Activated T-helper 1 cell treated with anti-CD3 and anti-CD28 coated beads, Interleukin-2, amount 50 U/mL, for 16 hours (primary cell): Measurements from ENCODE around the gene RBM14.
"Not testable (repeated sequence)": the region's sequence is repeated elsewhere in the genome, so short reads cannot be mapped to it uniquely, and the experiment has no call there.

Experiments
- DNase-seq, 2 donors: peaks; one replicate each; pipeline ENCODE4 v3.0.0-alpha.2; 2020; ENCODE audit warnings: low read depth in 1 of 2, low spot score in 1 of 2

Gene RBM14

GRCh38 chr11:66598993-66599392 is 17.4 kb upstream of the RBM14 start:
- DNase-seq = no peak

- no peak for DNase-seq
These were observed 16.2 kb upstream of the RBM14 start for GRCh38 chr11:66600219-66600618.

- no peak for DNase-seq
These were observed 15.7 kb upstream of the RBM14 start for GRCh38 chr11:66600631-66601233.

GRCh38 chr11:66603072-66603471 is 13.4 kb upstream of the RBM14 start:
- no peak for DNase-seq

- no peak for DNase-seq
These were observed 12.3 kb upstream of the RBM14 start for GRCh38 chr11:66604155-66604554.

- DNase-seq = not testable (repeated sequence)
These were observed 9.8 kb upstream of the RBM14 start for GRCh38 chr11:66606608-66607007.

- no peak for DNase-seq
These were observed 9.2 kb upstream of the RBM14 start for GRCh38 chr11:66607126-66607834.

- DNase-seq = no peak
These were observed 6.5 kb upstream of the RBM14 start for GRCh38 chr11:66609721-66610617.

- no peak for DNase-seq
These were observed 4.0 kb upstream of the RBM14 start for GRCh38 chr11:66612458-66612857.

- DNase-seq = no peak
These were observed 2.4 kb upstream of the RBM14 start for GRCh38 chr11:66614073-66614472.

- DNase-seq = no peak
These were observed 865 bp downstream of the RBM14 start for GRCh38 chr11:66617155-66617834.

GRCh38 chr11:66619080-66619554 is 2.7 kb downstream of the RBM14 start:
- DNase-seq = no peak

- no peak for DNase-seq
These were observed 8.0 kb downstream of the RBM14 start for GRCh38 chr11:66624450-66624849.

- DNase-seq = no peak
These were observed 8.8 kb downstream of the RBM14 start for GRCh38 chr11:66625041-66625751.

GRCh38 chr11:66625752-66626149 is 9.3 kb downstream of the RBM14 start:
- no peak for DNase-seq

- DNase-seq = no peak
These were observed 10.0 kb downstream of the RBM14 start for GRCh38 chr11:66626382-66626781.

- DNase-seq = no peak
These were observed 10.5 kb downstream of the RBM14 start for GRCh38 chr11:66626926-66627325.

- no peak for DNase-seq
These were observed 11.7 kb downstream of the RBM14 start for GRCh38 chr11:66628061-66628603.

GRCh38 chr11:66629356-66629755 is 12.9 kb downstream of the RBM14 start:
- DNase-seq = no peak

- no peak for DNase-seq
These were observed 15.5 kb downstream of the RBM14 start for GRCh38 chr11:66631883-66632282.
